Activated T-cell treated with anti-CD3 and anti-CD28 coated beads, Interleukin-2, amount 50 U/mL, for 4 hours (primary cell): ENCODE measurements around the gene LOXHD1. TPM values are rescaled to one million over a fixed set of nuclear protein-coding genes. Genes with fewer than 3 reads are reported as not detected.

Experiments
- ATAC-seq, 2 donors: fragments of 200-7000 bp; cut with Tn5 transposase; one replicate each; pipeline ENCODE4 v1.10.0; 2021
- DNase-seq: peaks from one replicate; pipeline ENCODE4 v3.0.0-alpha.2; 2020
- H3K27me3 Mint-ChIP-seq: one replicate; pipeline ENCODE4 v1.8.0; 2021; ENCODE audit warnings: low read depth, mixed read lengths
- H3K36me3 Mint-ChIP-seq: one replicate; pipeline ENCODE4 v1.8.0; 2022; ENCODE audit warnings: mixed read lengths; ENCODE audit not compliant: insufficient read depth
- H3K4me1 Mint-ChIP-seq: one replicate; pipeline ENCODE4 v1.8.0; 2021; ENCODE audit warnings: low read depth, mixed read lengths
- H3K4me3 Mint-ChIP-seq: one replicate; pipeline ENCODE4 v1.8.0; 2021; ENCODE audit warnings: mild to moderate bottlenecking, moderate library complexity, mixed read lengths
- H3K9me3 Mint-ChIP-seq: one replicate; pipeline ENCODE4 v1.8.0; 2021; ENCODE audit warnings: mixed read lengths
- total RNA-seq, 3 donors: library from RNA; stranded (reverse); gene quantifications; one replicate each; pipeline ENCODE4 v1.2.1, GENCODE V29; 2021

LOXHD1 gene
- total RNA-seq, 3 donors from 2014 or later: not detected

- Mint-ChIP-seq H3K27me3 (no peaks in the 10 kb centered on the region), H3K4me1 (no peaks in the 10 kb centered on the region), H3K9me3 (no peaks in the 10 kb centered on the region), H3K4me3 (no peak overlapping the region), H3K36me3 (no peaks in the 10 kb centered on the region)
- ATAC-seq (no peak), DNase-seq (no peak)
These were observed 4.6 kb downstream of the LOXHD1 start for GRCh38 chr18:46652372-46652771.

GRCh38 chr18:46650681-46651080 lies 6.3 kb downstream of the LOXHD1 start:
- Mint-ChIP-seq H3K4me3 (no peak overlapping the region), H3K27me3 (no peaks in the 10 kb centered on the region), H3K4me1 (no peaks in the 10 kb centered on the region), H3K36me3 (no peaks in the 10 kb centered on the region), H3K9me3 (no peaks in the 10 kb centered on the region)
- DNase-seq: no peak
- no peak for ATAC-seq

- no peaks in the 10 kb centered on the region for H3K9me3 Mint-ChIP-seq
- no peaks in the 10 kb centered on the region for H3K27me3 Mint-ChIP-seq
- DNase-seq: no peak
- no peak for ATAC-seq
- H3K4me3 Mint-ChIP-seq: no peak overlapping the region
- H3K4me1 Mint-ChIP-seq: no peaks in the 10 kb centered on the region
- H3K36me3 Mint-ChIP-seq: no peaks in the 10 kb centered on the region
These were observed 7.8 kb downstream of the LOXHD1 start for GRCh38 chr18:46649071-46649862.

- Mint-ChIP-seq H3K27me3 (no peaks in the 10 kb centered on the region), H3K4me3 (no peak overlapping the region), H3K36me3 (no peaks in the 10 kb centered on the region), H3K4me1 (no peaks in the 10 kb centered on the region), H3K9me3 (no peaks in the 10 kb centered on the region)
- DNase-seq (no peak), ATAC-seq (no peak)
These were observed 10.6 kb downstream of the LOXHD1 start for GRCh38 chr18:46646468-46646867.

GRCh38 chr18:46642561-46642960 lies 14.5 kb downstream of the LOXHD1 start:
- H3K4me1 Mint-ChIP-seq: no peaks in the 10 kb centered on the region
- H3K4me3 Mint-ChIP-seq: no peak overlapping the region
- DNase-seq: no peak

GRCh38 chr18:46641917-46642316 lies 15.1 kb downstream of the LOXHD1 start:
- H3K27me3 Mint-ChIP-seq: no peaks in the 10 kb centered on the region
- no peaks in the 10 kb centered on the region for H3K36me3 Mint-ChIP-seq
- no peak overlapping the region for H3K4me3 Mint-ChIP-seq
- H3K9me3 Mint-ChIP-seq: no peaks in the 10 kb centered on the region
- H3K4me1 Mint-ChIP-seq: no peaks in the 10 kb centered on the region
- ATAC-seq (no peak), DNase-seq (no peak)

More at GRCh38 chr18:46642561-46642960, 14.5 kb downstream of the LOXHD1 start:
- Mint-ChIP-seq H3K9me3 (no peaks in the 10 kb centered on the region), H3K27me3 (no peaks in the 10 kb centered on the region), H3K36me3 (no peaks in the 10 kb centered on the region)
- ATAC-seq: no peak

GRCh38 chr18:46639386-46639785 lies 17.6 kb downstream of the LOXHD1 start:
- Mint-ChIP-seq H3K4me1 (no peaks in the 10 kb centered on the region), H3K36me3 (no peaks in the 10 kb centered on the region), H3K9me3 (no peaks in the 10 kb centered on the region), H3K4me3 (no peak overlapping the region), H3K27me3 (no peaks in the 10 kb centered on the region)
- DNase-seq: no peak
- ATAC-seq: no peak

GRCh38 chr18:46636040-46636630 lies 20.9 kb downstream of the LOXHD1 start:
- ATAC-seq (no peak), DNase-seq (no peak)
- Mint-ChIP-seq H3K4me1 (no peaks in the 10 kb centered on the region), H3K9me3 (no peaks in the 10 kb centered on the region), H3K36me3 (no peaks in the 10 kb centered on the region), H3K27me3 (peaks cover 3% of the 10 kb centered on the region), H3K4me3 (no peak overlapping the region)

GRCh38 chr18:46632401-46633071 lies 24.5 kb downstream of the LOXHD1 start:
- no peaks in the 10 kb centered on the region for H3K36me3 Mint-ChIP-seq
- H3K4me1 Mint-ChIP-seq: no peaks in the 10 kb centered on the region
- ATAC-seq (no peak), DNase-seq (no peak)
- H3K27me3 Mint-ChIP-seq: peaks cover 6% of the 10 kb centered on the region
- no peak overlapping the region for H3K4me3 Mint-ChIP-seq
- no peaks in the 10 kb centered on the region for H3K9me3 Mint-ChIP-seq

- Mint-ChIP-seq H3K27me3 (peaks cover 9% of the 10 kb centered on the region), H3K4me1 (no peaks in the 10 kb centered on the region), H3K36me3 (no peaks in the 10 kb centered on the region), H3K4me3 (no peak overlapping the region), H3K9me3 (no peaks in the 10 kb centered on the region)
- DNase-seq: no peak
- no peak for ATAC-seq
These were observed 26.0 kb downstream of the LOXHD1 start for GRCh38 chr18:46630991-46631390.

- no peak for ATAC-seq
- H3K9me3 Mint-ChIP-seq: no peaks in the 10 kb centered on the region
- DNase-seq: no peak
- H3K4me1 Mint-ChIP-seq: no peaks in the 10 kb centered on the region
- peaks cover 9% of the 10 kb centered on the region for H3K27me3 Mint-ChIP-seq
- no peak overlapping the region for H3K4me3 Mint-ChIP-seq
- H3K36me3 Mint-ChIP-seq: no peaks in the 10 kb centered on the region
These were observed 26.9 kb downstream of the LOXHD1 start for GRCh38 chr18:46630160-46630559.

- ATAC-seq: no peak
- DNase-seq: no peak
- no peaks in the 10 kb centered on the region for H3K36me3 Mint-ChIP-seq
- no peak overlapping the region for H3K4me3 Mint-ChIP-seq
- H3K27me3 Mint-ChIP-seq: peaks cover 9% of the 10 kb centered on the region
- peaks cover 4% of the 10 kb centered on the region for H3K4me1 Mint-ChIP-seq
- no peaks in the 10 kb centered on the region for H3K9me3 Mint-ChIP-seq
These were observed 27.7 kb downstream of the LOXHD1 start for GRCh38 chr18:46629361-46629760.

GRCh38 chr18:46628206-46628605 lies 28.8 kb downstream of the LOXHD1 start:
- no peak for DNase-seq
- no peak overlapping the region for H3K4me3 Mint-ChIP-seq
- peaks cover 15% of the 10 kb centered on the region for H3K4me1 Mint-ChIP-seq
- H3K36me3 Mint-ChIP-seq: no peaks in the 10 kb centered on the region
- peaks cover 9% of the 10 kb centered on the region for H3K27me3 Mint-ChIP-seq
- H3K9me3 Mint-ChIP-seq: no peaks in the 10 kb centered on the region
- ATAC-seq: no peak

- H3K4me1 Mint-ChIP-seq: peaks cover 18% of the 10 kb centered on the region
- DNase-seq (no peak), ATAC-seq (no peak)
- no peaks in the 10 kb centered on the region for H3K9me3 Mint-ChIP-seq
- no peak overlapping the region for H3K4me3 Mint-ChIP-seq
- H3K27me3 Mint-ChIP-seq: peaks cover 9% of the 10 kb centered on the region
- H3K36me3 Mint-ChIP-seq: no peaks in the 10 kb centered on the region
These were observed 29.9 kb downstream of the LOXHD1 start for GRCh38 chr18:46627136-46627535.

GRCh38 chr18:46625069-46625468 lies 32.0 kb downstream of the LOXHD1 start:
- H3K4me1 Mint-ChIP-seq: peaks cover 30% of the 10 kb centered on the region
- no peaks in the 10 kb centered on the region for H3K36me3 Mint-ChIP-seq
- no peak for ATAC-seq
- H3K4me3 Mint-ChIP-seq: no peak overlapping the region
- no peak for DNase-seq
- H3K27me3 Mint-ChIP-seq: peaks cover 4% of the 10 kb centered on the region
- H3K9me3 Mint-ChIP-seq: no peaks in the 10 kb centered on the region
